H9 (cell line): ENCODE measurements around the gene SH3PXD2B. TPM values are rescaled to one million over a fixed set of nuclear protein-coding genes. Genes with fewer than 3 reads are reported as not detected.

Experiments used
- DNase-seq: peaks from one replicate; pipeline ENCODE4 v3.0.0-alpha.2; 2017
- H2AFZ ChIP-seq: one replicate; pipeline ENCODE4 v1.6.1; 2013; ENCODE audit warnings: mild to moderate bottlenecking, low read length, control low read depth, moderate library complexity
- H2AK5ac ChIP-seq: 2 replicates; pipeline ENCODE4 v1.6.1; 2013; ENCODE audit warnings: low read length, control low read depth, mixed read lengths; ENCODE audit not compliant: insufficient read length
- H2BK120ac ChIP-seq: one replicate; pipeline ENCODE4 v1.6.1; 2013; ENCODE audit warnings: low read depth, mild to moderate bottlenecking, low read length, control low read depth, inconsistent platforms; ENCODE audit not compliant: poor library complexity, severe bottlenecking
- H2BK12ac ChIP-seq: 2 replicates; pipeline ENCODE4 v1.6.1; 2013; ENCODE audit warnings: low read length, control low read depth, mixed read lengths, low read depth; ENCODE audit not compliant: insufficient read length
- H2BK15ac ChIP-seq: 2 replicates; pipeline ENCODE4 v1.6.1; 2013; ENCODE audit warnings: low read depth, low read length, control low read depth
- H2BK20ac ChIP-seq: one replicate; pipeline ENCODE4 v1.6.1; 2013; ENCODE audit warnings: low read depth, mild to moderate bottlenecking, low read length, control low read depth, inconsistent platforms; ENCODE audit not compliant: poor library complexity, severe bottlenecking
- H2BK5ac ChIP-seq: 2 replicates; pipeline ENCODE4 v1.6.1; 2013; ENCODE audit warnings: low read length, control low read depth, mixed read lengths; ENCODE audit not compliant: insufficient read length
- H3K14ac ChIP-seq: 2 replicates; pipeline ENCODE4 v1.6.1; 2013; ENCODE audit warnings: low read length, control low read depth; ENCODE audit not compliant: insufficient read depth
- H3K18ac ChIP-seq: 2 replicates; pipeline ENCODE4 v1.6.1; 2013; ENCODE audit warnings: low read depth, mild to moderate bottlenecking, mixed read lengths, low read length, control low read depth; ENCODE audit not compliant: insufficient read length
- H3K23ac ChIP-seq: 2 replicates; pipeline ENCODE4 v1.6.1; 2013; ENCODE audit warnings: low read length, control low read depth, mixed read lengths, low read depth; ENCODE audit not compliant: insufficient read length
- H3K23me2 ChIP-seq: 2 replicates; pipeline ENCODE4 v1.6.1; 2013; ENCODE audit warnings: low read depth, mild to moderate bottlenecking, mixed read lengths, low read length, control low read depth; ENCODE audit not compliant: insufficient read length, poor library complexity, severe bottlenecking
- H3K27ac ChIP-seq: 2 replicates; pipeline ENCODE4 v1.5.1; 2013; ENCODE audit warnings: low read length, control low read depth, mixed read lengths, low read depth; ENCODE audit not compliant: insufficient read length
- H3K27me3 ChIP-seq: 2 replicates; pipeline ENCODE4 v1.6.1; 2013; ENCODE audit warnings: low read length, control low read depth, inconsistent platforms; ENCODE audit not compliant: insufficient read depth
- H3K4ac ChIP-seq: 2 replicates; pipeline ENCODE4 v1.6.1; 2013; ENCODE audit warnings: low read depth, mild to moderate bottlenecking, control low read depth, inconsistent platforms, low read length, moderate library complexity
- H3K4me1 ChIP-seq: 2 replicates; pipeline ENCODE4 v1.6.1; 2013; ENCODE audit warnings: low read length, control low read depth, inconsistent platforms; ENCODE audit not compliant: insufficient read depth
- H3K4me2 ChIP-seq: 2 replicates; pipeline ENCODE4 v1.6.1; 2013; ENCODE audit warnings: low read length, control low read depth, mixed read lengths; ENCODE audit not compliant: insufficient read length, insufficient read depth
- H3K56ac ChIP-seq: 2 replicates; pipeline ENCODE4 v1.6.1; 2013; ENCODE audit warnings: low read depth, mild to moderate bottlenecking, mixed read lengths, low read length, control low read depth; ENCODE audit not compliant: insufficient read length
- H3K79me1 ChIP-seq: 2 replicates; pipeline ENCODE4 v1.6.1; 2013; ENCODE audit warnings: low read depth, mild to moderate bottlenecking, moderate library complexity, low read length, control low read depth, inconsistent platforms; ENCODE audit not compliant: insufficient read depth, poor library complexity, severe bottlenecking
- H3K79me2 ChIP-seq: 2 replicates; pipeline ENCODE4 v1.6.1; 2013; ENCODE audit warnings: low read length, control low read depth, inconsistent platforms; ENCODE audit not compliant: insufficient read depth
- H3K9ac ChIP-seq: 2 replicates; pipeline ENCODE4 v1.6.1; 2013; ENCODE audit warnings: low read length, control low read depth, mixed read lengths; ENCODE audit not compliant: insufficient read length; ENCODE audit errors: extremely low read depth
- H3K9me3 ChIP-seq: one replicate; pipeline ENCODE4 v1.6.1; 2013; ENCODE audit warnings: low read depth, low read length, inconsistent platforms; ENCODE audit not compliant: control insufficient read depth
- H3T11ph ChIP-seq: one replicate; pipeline ENCODE4 v1.6.1; 2013; ENCODE audit warnings: mild to moderate bottlenecking, low read length, control low read depth, inconsistent platforms
- H4K20me1 ChIP-seq: one replicate; pipeline ENCODE4 v1.6.1; 2013; ENCODE audit not compliant: control insufficient read depth, insufficient read length, insufficient read depth
- H4K5ac ChIP-seq: 2 replicates; pipeline ENCODE4 v1.6.1; 2013; ENCODE audit warnings: low read depth, mild to moderate bottlenecking, mixed read lengths, low read length, control low read depth; ENCODE audit not compliant: insufficient read length
- H4K8ac ChIP-seq: replicated peaks from 2 replicates; pipeline ENCODE4 v1.6.1; 2013; ENCODE audit warnings: low read length, control low read depth, mixed read lengths, low read depth; ENCODE audit not compliant: insufficient read length
- H4K91ac ChIP-seq: 2 replicates; pipeline ENCODE4 v1.6.1; 2013; ENCODE audit warnings: low read depth, mild to moderate bottlenecking, moderate library complexity, mixed read lengths, low read length, control low read depth; ENCODE audit not compliant: insufficient read length
- H3K27ac Mint-ChIP-seq, 3 experiments: 2 replicates in 2 of 3; 3 replicates in 1 of 3; pipeline ENCODE4 v1.8.0; 2020 to 2021; ENCODE audit warnings: mixed read lengths in 3 of 3, mild to moderate bottlenecking in 1 of 3, moderate library complexity in 1 of 3
- H3K27me3 Mint-ChIP-seq: 2 replicates; pipeline ENCODE4 v1.8.0; 2021; ENCODE audit warnings: low read depth, mild to moderate bottlenecking, moderate library complexity, mixed read lengths
- H3K36me3 Mint-ChIP-seq, 3 experiments: 2 replicates in 2 of 3; 3 replicates in 1 of 3; pipeline ENCODE4 v1.8.0; 2020 to 2021; ENCODE audit warnings: low read depth in 3 of 3, mixed read lengths in 3 of 3; ENCODE audit not compliant: insufficient read depth in 1 of 3
- H3K4me1 Mint-ChIP-seq, 2 experiments: 2 replicates each; pipeline ENCODE4 v1.8.0; 2020; ENCODE audit warnings: mixed read lengths in 2 of 2
- H3K4me3 Mint-ChIP-seq, 2 experiments: 2 replicates in 1 of 2; 3 replicates in 1 of 2; pipeline ENCODE4 v1.8.0; 2020 to 2021; ENCODE audit warnings: mild to moderate bottlenecking in 2 of 2, mixed read lengths in 2 of 2, moderate library complexity in 1 of 2
- H3K9me3 Mint-ChIP-seq, 2 experiments: 2 replicates in 1 of 2; 3 replicates in 1 of 2; pipeline ENCODE4 v1.8.0; 2020; ENCODE audit warnings: mild to moderate bottlenecking in 2 of 2, mixed read lengths in 2 of 2, moderate library complexity in 1 of 2
- CTCF ChIP-seq: fragments of 200-600 bp; sonication (generic); conservative IDR thresholded peaks from 3 replicates; pipeline ENCODE4 v1.8.0; 2021; ENCODE audit warnings: antibody characterized with exemption, mild to moderate bottlenecking
- WGBS: extraction: QIAGEN DNeasy Blood & Tissue Kit; methylation state at CpG from one replicate; pipeline ENCODE4 v1.1.7; 2013; ENCODE audit warnings: missing lambda C conversion rate, low lambda C conversion rate, mixed read lengths; ENCODE audit not compliant: insufficient read length; ENCODE audit errors: extremely low coverage; 5-methylcytosine and 5-hydroxymethylcytosine counted together
- total RNA-seq: library from RNA; stranded (reverse); gene quantifications from 2 replicates; pipeline ENCODE4 v1.2.1, GENCODE V29; 2021

The SH3PXD2B gene
- total RNA-seq, 1 experiment from 2014 or later, result 49.0 TPM

GRCh38 chr5:172422255-172422654 is 32.1 kb downstream of the SH3PXD2B start:
- no peak overlapping the region for H3K4me2 ChIP-seq
- no peak overlapping the region for H2BK15ac ChIP-seq
- no peak for DNase-seq
- no peak overlapping the region for H2AK5ac ChIP-seq
- no peak overlapping the region for H3K14ac ChIP-seq
- H4K91ac ChIP-seq, result no peak overlapping the region
- WGBS, result no CpG with 5 or more reads among the region's 10 CpGs
- no peaks in the 10 kb centered on the region for H3K27me3 ChIP-seq
- H2BK12ac ChIP-seq, result no peak overlapping the region
- H3K18ac ChIP-seq, result no peak overlapping the region
- no peak overlapping the region for H3K23ac ChIP-seq
- Mint-ChIP-seq H3K36me3 (peaks cover 22 to 53% (median 35%) of the 10 kb centered on the region in 3 experiments), H3K4me3 (no peak overlapping the region), H3K9me3 (no peaks in the 10 kb centered on the region), H3K4me1 (peaks cover 15 to 24% of the 10 kb centered on the region in 2 experiments), H3K27ac (no peak overlapping the region), H3K27me3 (no peaks in the 10 kb centered on the region)
- H3K9ac ChIP-seq, result no peak overlapping the region
- no peak overlapping the region for H3K56ac ChIP-seq
- H3K9me3 ChIP-seq, result no peaks in the 10 kb centered on the region
- no peak overlapping the region for H2BK5ac ChIP-seq
- no peak overlapping the region for H2BK20ac ChIP-seq
- no peaks in the 10 kb centered on the region for H3K4me1 ChIP-seq
- H3K27ac ChIP-seq, result no peak overlapping the region
- no peak overlapping the region for H3K4ac ChIP-seq
- no peak overlapping the region for H3T11ph ChIP-seq
- peaks cover 3% of the 10 kb centered on the region; the same call in 1 of the 2 replicates for H3K79me2 ChIP-seq
- H4K20me1 ChIP-seq, result peaks cover 5% of the 10 kb centered on the region
- H4K5ac ChIP-seq, result no peak overlapping the region
- no peak overlapping the region for H2AFZ ChIP-seq
- peaks cover 7% of the 10 kb centered on the region for H3K79me1 ChIP-seq
- no peak overlapping the region for H2BK120ac ChIP-seq
- TF ChIP-seq CTCF, result no peak
- no peak overlapping the region for H4K8ac ChIP-seq
- H3K23me2 ChIP-seq, result no peaks in the 10 kb centered on the region
